Measurements from ENCODE around the gene NPBWR2.
A peak's percentile ranks its signal among the peaks of the same experiment; 100 is the strongest.

The NPBWR2 gene

GRCh38 chr20:64083804-64084684 lies 23.3 kb downstream of the NPBWR2 start, which contains the start of gene LKAAEAR1:
LKAAEAR1 (minus strand) TSS chr20:64084398; CDS start chr20:64084219, 179 bp downstream.
- DNase-seq = no peak

- peak; percentile 69 for DNase-seq
Measured at GRCh38 chr20:64083378-64083803, 24.0 kb downstream of the NPBWR2 start.

- DNase-seq = no peak
Measured at GRCh38 chr20:64082820-64083377, 24.5 kb downstream of the NPBWR2 start.

GRCh38 chr20:64082126-64082731 lies 25.1 kb downstream of the NPBWR2 start:
- DNase-seq = no peak

GRCh38 chr20:64081624-64081964 lies 25.8 kb downstream of the NPBWR2 start:
- no peak for DNase-seq

GRCh38 chr20:64080813-64081623 lies 26.3 kb downstream of the NPBWR2 start:
- no peak for DNase-seq

- DNase-seq = peak; percentile 48
Measured at GRCh38 chr20:64080013-64080812, 27.2 kb downstream of the NPBWR2 start, which contains the start of gene OPRL1. OPRL1 (plus strand) TSS chr20:64080082; CDS start chr20:64092721, 12,639 bp downstream.

- peak; percentile 62 for DNase-seq
Measured at GRCh38 chr20:64079273-64080012, 27.9 kb downstream of the NPBWR2 start, which contains the start of gene RGS19. RGS19 (minus strand) TSS chr20:64079518; CDS start chr20:64076886, 2,632 bp downstream.

- no peak for DNase-seq
Measured at GRCh38 chr20:64078934-64079272, 28.5 kb downstream of the NPBWR2 start.

- peak; percentile 47 for DNase-seq
Measured at GRCh38 chr20:64077876-64078551, 29.4 kb downstream of the NPBWR2 start.

GRCh38 chr20:64077541-64077875 lies 29.9 kb downstream of the NPBWR2 start:
- DNase-seq = no peak

- DNase-seq = peak; percentile 30
Measured at GRCh38 chr20:64077094-64077493, 30.3 kb downstream of the NPBWR2 start.

GRCh38 chr20:64076061-64076997 lies 31.0 kb downstream of the NPBWR2 start:
- DNase-seq = no peak

GRCh38 chr20:64075556-64075955 lies 31.8 kb downstream of the NPBWR2 start:
- no peak for DNase-seq

GRCh38 chr20:64074963-64075362 lies 32.4 kb downstream of the NPBWR2 start:
- no peak for DNase-seq

GRCh38 chr20:64074184-64074789 lies 33.1 kb downstream of the NPBWR2 start:
- no peak for DNase-seq

- DNase-seq = no peak
Measured at GRCh38 chr20:64073476-64074183, 33.7 kb downstream of the NPBWR2 start.

- no peak for DNase-seq
Measured at GRCh38 chr20:64072498-64073063, 34.8 kb downstream of the NPBWR2 start.
